Forelimb muscle (tissue), 1 donor: ENCODE results near the gene IFT43. TPM values are rescaled to one million over a fixed set of nuclear protein-coding genes. Genes with fewer than 3 reads are reported as not detected.

Experiments used
- DNase-seq: peaks from one replicate; pipeline ENCODE4 v3.0.0-alpha.2; 2013; ENCODE audit warnings: low read depth
- polyA plus RNA-seq: library from polyadenylated mRNA; unstranded; fragments of 120-200 nt; gene quantifications from one replicate; pipeline ENCODE4 v1.2.1, GENCODE V29; 2013; ENCODE audit not compliant: insufficient read length

The IFT43 gene
- 23.4 TPM for polyA plus RNA-seq

DNA sequence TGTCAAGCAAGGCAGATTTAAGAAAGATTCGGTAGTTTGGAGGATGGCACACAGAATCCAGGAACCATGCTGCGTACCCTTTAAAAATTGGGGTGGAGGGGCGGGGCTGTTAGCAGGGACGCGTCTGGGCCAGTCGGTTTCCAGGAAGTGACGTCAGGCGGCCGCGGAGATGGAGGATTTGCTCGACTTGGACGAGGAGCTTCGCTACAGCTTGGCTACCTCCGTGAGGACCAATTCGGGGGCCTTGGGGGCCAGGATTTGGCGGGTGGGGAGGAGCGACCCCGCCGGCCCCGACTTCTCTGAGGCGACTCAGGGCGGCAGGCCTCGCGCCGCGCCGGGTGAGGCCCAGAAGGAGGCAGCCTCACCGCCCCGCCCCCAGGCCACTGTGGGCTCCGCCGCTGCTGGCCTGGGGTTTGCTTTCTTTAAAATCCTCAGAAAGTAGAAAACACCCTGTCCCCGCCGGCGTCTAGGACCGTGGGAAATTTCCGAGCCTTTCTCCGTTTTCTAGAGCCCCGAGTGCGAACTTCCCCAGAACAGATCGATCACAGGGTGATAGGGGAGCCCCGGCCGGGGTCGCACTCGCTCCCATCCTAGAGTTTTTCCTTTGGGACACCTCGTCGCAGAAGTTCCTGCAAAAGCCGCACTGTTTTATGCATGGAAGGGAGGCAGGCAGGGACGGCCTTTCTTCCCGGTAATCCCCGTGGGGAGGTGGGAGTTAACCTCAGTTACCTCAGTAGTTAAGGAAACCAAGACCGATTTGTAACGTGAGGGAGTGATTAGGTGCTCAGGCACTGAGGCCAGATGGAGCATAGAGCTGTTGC, at the start of gene IFT43:
Gene IFT43, plus strand, starts transcription at position 146 of the 821 bp plus-strand sequence. Its CDS starts 24 bp downstream, at position 170.
- no peak for DNase-seq

DNA sequence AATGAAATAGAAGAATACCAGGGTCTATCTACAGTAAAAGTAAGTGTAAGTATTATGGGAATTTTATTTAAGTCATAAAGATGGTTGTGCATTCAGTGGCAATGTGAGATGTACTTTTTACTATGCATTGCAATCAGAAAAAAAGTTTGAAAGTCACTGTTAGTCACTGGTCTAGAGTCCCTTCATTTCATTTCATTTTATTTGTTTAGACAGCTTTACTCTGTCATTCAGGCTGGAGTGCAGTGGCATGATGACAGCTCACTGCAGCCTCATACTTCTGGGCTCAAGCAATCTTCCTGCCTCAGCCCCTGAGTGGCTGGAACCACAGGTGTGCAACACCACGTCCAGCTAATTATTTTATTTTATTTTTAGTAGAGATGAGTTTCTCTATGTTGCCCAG, 46.4 kb upstream of the IFT43 start:
- DNase-seq: no peak

DNA sequence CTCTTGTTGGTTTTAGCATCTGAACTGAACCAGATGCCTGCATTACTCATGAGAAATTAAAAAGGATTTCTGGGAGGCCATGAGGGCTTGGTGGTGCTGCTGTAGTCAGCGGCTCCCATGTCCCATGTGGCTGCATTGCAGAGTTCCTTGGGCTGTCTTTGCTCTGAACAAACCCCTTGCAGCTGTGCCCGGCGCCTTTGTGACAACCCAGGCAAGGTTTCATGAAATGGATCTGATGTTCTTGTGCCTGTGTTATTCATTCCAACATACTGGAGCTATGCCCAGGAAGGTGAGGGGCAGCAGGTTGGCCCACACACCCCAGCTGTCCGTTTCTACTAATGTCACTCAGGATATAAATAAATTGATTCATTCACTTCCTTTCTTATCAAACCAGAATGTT, 44.5 kb upstream of the IFT43 start:
- no peak for DNase-seq

DNA sequence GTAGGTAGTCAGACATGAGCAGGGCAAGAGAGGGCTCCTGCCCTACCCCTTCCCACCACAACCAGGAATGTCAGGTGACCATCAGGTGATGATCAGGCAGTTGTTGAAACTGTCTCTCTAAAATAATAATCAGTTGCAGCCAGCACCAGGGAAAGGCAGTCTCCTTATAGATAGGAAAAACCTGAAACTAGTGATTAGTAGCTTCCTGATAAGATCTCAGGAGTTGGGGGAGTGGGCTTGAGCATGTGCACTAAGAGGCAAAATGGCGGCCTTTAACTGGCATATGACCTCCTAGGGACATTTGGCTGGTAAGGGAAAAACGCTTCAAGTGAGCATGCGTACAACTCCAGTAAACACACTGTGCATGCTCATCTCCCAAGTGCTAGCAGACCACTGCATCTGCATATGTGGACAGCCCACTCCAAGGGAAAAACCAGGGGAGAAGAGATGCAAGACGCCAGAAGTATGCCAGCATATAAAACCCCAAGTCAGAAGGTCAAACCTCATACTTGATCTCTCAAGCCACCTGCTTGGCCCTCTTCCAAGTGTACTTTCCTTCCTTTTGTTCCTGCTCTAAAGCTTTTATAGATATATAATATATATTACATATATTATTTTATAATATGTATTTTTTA, 40.8 kb upstream of the IFT43 start:
- DNase-seq: no peak

DNA sequence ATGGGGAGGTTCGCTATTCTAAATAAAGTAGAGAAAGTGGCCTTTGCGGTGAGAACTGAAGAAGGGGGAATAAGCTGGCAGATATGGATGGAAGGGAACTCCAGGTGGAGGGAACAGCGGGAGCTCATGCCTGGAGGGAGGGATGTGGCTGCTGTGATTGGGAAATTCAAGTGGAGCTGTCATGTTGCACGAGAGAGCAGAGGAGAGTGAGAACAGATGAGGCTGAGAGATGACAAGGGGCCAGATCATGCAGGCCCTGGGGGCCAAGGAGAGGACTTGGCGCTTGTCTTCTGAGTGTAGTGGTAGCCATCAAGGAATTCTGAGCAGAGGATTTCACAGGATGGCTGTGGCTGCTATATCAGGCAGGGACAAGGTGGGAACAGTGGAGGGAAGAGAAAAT, 38.8 kb upstream of the IFT43 start:
- no peak for DNase-seq

DNA sequence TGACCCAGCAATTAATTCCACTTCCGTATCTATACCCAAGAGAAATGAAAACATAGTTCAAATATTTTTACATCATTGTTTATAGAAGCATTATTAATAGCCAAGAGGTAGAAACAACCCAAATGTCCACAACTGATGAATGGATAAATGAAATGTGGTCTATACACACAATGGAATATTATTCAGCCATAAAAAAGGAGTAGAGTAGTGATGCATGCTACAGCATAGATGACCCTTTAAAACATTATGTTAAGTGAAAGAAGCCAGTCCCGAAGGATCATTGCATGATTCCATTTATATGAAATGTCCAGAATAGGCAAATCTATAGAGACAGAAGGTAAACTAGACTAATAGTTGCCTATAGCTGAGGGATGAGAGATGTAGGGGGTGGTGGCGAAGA, 33.1 kb upstream of the IFT43 start:
- DNase-seq: no peak

DNA sequence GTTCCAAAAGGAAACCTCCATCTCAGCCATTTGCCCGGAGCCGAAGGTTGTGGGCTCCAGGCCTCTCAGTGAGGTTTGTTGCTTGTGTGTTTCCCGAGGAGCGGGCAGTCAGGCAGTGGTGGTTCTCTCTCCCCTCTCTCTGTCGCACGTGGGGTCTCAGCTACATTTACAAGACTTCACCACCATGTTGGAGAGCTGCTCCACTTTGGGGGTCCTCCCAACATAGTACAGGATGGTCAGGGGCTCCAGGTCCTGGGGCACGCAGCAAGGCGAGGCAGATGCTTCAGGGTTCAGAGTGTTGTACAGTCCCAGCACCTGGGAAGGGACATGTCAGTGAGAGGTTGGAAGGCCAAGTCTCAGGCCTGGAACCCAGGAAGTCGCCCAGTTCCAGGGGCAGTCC, 26.5 kb upstream of the IFT43 start:
- no peak for DNase-seq

DNA sequence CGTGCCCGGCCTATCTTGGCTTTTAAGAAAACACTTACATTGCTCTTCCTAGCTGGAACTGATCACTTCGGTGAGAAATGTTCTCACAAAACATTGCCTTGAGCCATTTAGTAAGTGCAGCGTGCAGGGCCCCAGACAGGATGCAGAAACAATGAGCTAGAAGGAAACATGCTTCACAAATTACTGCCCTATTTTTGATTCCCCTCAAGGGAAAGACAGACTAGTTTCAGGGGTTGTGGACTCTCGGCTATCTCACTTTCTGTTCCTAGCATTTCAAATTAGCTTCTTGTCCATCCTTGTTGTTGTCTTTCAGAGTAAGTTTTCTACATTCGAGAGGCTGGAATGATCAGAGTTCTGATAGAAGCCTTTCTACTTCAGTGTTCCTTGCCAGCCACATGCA, 25.3 kb upstream of the IFT43 start:
- no peak for DNase-seq

DNA sequence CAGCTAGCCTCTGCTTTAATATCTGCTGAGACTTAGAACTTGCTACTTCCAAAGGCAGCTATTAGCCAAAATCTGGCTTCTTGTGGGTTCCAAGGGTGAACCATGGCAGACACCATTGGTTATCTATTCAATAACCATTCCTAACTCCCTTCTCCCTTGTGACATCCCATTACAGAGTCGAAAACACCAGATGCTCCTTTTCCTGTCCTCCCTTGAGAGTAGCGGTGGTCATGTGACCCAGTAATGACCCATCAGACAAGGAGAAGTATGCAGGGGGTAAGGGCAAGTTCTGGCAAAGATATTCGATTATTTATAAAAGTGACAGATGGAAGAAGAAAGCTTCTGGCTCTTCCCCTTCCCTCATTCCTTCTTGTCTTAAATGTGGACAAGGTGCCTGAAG, 23.9 kb upstream of the IFT43 start:
- no peak for DNase-seq

DNA sequence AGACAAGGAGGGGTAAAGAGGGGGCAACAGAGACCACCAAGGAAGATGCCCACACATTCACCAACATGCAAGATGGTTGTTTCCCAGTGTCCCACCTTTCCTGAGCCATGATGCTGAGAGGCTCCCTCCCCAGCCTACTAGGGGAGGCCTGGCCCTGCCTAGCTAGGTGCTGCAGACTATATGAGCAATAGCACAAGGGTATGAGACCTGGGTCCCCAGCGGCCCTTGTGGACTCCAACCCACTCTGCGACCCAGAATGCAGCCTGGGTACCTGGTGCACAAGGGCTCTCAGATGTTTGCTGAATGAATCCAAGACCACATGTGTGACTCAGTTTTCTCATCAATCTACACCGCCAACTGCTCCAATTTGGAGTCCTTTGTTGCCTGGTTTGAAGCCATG, 17.7 kb upstream of the IFT43 start:
- no peak for DNase-seq

DNA sequence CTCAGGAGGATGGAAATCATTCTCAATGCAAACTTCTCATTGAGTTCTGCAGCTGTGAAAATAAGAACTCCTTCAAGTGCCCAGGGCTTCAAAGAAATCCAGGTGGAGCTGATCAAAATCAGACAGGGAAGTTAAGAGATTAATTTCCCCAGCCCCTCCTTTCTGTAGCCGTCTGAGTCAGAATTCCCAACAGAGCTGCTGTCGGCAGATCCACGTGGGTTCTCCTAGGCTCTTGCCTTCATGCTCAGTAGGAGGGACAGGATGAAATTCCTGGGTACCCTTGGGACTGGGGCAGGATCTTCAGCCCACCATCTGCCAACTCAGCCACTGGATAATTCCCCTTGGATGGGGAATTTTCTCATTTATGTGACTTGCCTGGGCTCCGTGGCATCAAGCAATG, 17.1 kb upstream of the IFT43 start:
- DNase-seq: no peak

DNA sequence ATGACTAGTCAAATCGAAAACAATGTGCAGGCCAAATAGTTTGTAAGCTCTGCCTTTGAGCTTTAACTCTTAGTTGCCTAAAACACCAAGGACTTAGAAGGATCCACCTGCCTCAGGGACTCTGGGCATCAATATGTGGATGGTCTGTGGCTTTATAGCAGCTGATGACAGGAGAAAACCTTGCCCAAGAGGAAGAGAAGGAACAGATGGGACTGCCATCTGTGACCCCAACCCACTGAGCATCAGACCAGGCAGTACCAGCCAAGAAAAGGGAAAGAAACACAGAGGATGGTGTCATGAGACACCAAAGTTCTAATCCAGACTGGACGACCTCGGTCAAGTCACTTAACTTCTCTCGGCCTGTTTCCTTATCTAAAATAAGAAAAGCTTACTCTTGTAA, 16.4 kb upstream of the IFT43 start:
- DNase-seq: no peak

DNA sequence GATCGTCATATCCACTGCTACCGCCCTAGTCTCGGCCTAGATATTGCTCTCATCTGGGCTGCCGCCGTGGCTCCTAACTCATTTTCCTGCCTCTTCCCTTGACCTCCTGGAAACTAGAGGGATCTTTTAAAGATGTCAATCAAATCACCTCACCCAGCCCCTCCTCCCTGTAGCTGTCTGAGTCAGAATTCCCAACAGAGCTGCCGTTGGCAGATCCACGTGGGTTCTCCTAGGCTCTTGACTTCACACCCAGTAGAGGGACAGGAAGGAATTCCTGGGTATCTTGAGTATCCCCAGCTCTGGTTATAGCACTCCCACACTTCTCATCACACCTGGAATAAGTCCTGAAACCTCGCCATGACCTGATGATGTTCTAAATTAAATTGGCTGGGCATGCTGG, 15.7 kb upstream of the IFT43 start:
- DNase-seq: no peak

DNA sequence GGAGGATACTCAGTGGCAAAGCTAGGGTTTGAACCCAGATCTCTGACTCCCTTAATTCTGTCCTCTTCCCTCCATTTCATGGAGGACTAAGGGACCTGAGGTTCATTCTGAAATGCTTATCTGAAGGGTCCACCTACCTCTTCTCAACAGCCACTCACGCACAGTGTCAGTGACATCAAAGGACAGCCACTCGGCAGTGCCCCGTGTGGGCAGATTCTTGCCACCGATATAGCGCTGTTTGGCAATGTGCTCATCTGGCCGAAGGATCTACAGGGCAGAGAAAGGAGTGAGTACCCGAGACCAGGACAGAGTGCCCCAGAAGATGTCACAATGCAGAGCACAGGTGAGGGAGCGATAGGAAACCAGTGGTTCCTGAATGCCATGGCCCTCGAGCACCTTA, 14.6 kb upstream of the IFT43 start:
- DNase-seq: no peak

DNA sequence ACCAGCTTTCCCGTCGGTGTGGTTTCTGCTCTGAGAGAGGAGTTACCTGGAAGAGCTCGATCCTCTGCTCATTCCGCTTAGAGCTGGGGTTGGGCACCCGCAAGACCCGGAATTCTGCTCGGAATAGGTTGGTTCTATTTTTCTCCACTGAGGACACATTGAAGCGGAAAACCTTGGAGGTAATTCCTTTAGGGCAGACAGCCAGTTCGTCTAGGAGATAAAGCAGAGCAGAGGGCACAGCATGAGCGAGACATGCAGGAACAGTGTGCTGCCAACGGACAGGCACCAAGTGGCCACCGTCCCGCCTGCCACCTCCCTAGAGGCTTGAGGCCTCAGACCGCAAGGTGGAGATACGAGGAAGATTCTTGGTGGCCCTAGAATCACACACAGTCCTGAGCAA, 14.1 kb upstream of the IFT43 start:
- no peak for DNase-seq

DNA sequence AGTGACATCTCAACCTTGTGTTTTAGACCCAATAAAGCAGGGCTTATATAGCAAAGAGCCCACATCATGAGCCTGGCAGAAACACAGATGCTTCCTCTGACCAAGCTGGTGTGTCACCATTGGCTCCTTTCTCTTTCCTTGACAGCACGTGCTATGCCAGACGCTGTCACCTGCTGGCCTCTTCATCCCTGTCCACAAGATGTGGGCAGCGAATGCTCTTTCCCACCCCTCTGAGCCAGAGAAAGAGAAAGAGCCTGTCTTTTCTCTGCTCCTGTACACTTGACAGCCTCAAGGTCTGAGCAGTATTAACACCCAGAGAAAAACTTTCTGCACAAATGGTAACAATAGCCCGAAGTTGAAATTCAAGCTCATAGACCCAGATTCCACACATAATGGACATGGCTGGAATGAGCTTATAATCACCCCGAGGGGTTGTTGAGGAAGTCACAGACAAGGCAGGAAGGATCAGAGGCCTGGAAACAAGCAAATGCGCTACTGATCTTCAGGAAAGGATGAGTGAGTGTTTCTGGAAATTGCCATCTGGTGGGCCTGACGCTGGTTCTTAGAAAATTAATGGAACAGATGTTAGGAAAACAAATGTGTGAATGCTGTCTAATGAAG, 12.7 kb upstream of the IFT43 start:
- DNase-seq: no peak

DNA sequence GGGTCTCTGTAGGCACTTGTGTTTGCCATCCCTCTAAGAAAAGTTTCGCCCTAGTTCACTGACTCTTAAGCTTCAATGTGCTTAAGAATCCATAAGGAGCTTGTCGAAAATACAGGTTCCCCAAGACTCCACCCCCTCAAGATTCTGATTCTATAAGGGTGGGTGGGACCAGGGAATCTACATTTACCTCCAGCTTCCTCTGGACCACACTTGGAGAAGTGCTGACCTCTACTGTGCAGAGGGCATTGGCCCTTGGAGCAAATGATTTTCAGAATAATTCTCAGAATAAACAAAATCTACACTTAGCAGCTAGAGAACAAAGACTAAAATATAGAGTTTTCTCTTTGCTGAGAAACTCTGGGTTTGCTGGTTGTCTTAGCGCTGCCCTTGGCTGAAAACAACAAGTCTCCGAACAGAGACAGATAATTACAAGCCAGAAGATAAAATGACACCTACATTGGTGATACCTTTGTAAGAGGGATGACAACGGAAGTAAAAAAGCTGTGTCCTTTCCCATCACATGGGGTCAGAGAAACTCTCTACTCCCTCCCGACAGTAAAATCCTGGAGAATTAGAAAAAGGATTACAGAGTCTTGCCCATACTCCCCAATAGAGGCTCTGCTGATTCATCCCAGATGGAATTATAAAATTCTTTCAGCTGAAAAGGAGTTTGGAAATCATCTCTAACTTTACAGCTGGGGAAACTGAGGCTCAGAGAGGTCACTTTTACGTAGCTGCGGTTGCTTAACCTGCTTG, 8.6 kb upstream of the IFT43 start:
- DNase-seq: no peak

DNA sequence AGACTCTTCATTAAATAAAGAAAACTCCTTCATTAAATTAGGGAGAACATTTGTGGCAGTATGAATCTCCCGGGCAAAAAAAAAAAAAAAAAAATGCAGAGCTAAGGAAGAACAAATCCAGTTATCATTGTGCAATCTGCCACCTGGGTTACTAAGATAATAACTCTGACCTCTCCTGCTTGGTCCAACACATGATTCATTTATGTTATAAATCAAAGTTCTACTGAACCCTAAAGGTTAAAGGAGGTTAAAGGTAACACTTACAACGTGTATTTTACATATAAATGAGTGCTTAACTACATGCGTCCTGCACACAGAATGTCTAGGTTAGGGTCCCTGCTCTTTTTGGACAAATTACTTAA, 8.0 kb upstream of the IFT43 start:
- no peak for DNase-seq

DNA sequence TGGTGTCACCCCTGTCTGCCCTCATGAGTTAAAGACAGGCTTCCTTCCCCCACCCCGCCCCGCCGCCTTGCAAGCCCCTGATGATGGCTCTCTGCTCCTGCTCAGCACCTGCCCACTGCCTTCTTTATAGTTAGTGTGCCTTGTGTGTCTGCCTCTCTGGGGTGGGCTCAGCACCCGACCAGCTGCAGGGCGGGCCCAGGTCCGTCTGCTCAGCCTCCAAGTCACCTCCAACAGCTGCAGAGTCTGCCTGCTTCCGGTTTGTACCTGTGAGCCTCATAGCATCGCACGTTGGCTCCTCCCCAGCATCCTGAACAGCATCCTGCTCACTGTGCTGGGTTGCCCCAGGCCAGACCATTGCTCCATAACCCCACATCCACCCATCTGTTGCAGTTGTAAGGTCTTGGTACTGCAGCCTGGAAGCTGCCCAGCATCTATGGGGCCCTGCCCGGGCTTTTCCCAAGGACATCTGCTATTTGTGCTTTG, 7.3 kb upstream of the IFT43 start:
- no peak for DNase-seq

DNA sequence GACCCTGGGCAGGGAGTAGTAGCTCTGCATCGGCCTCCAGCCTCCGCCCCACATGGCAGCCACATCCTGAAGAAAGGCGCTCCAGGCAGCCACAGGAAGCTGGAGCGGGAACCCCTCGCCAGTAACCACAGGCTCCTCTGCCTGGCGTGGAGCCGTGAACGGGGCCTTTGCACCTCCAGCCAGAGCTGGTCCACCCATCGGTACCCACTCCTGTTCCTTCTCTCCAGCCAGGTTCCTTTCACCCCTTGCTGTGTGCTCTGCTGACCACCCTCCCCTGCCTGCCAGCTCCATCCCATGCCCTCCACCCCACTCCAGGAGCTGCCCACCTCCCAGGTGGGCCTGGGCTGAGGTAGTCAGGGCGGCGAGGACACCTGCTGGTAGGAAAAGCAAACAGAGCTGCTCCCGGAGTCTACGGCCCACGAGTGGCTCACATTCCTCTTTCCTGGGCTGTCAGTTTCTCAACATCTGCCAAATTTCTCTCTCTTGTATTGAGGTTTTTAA, 6.4 kb upstream of the IFT43 start:
- no peak for DNase-seq

DNA sequence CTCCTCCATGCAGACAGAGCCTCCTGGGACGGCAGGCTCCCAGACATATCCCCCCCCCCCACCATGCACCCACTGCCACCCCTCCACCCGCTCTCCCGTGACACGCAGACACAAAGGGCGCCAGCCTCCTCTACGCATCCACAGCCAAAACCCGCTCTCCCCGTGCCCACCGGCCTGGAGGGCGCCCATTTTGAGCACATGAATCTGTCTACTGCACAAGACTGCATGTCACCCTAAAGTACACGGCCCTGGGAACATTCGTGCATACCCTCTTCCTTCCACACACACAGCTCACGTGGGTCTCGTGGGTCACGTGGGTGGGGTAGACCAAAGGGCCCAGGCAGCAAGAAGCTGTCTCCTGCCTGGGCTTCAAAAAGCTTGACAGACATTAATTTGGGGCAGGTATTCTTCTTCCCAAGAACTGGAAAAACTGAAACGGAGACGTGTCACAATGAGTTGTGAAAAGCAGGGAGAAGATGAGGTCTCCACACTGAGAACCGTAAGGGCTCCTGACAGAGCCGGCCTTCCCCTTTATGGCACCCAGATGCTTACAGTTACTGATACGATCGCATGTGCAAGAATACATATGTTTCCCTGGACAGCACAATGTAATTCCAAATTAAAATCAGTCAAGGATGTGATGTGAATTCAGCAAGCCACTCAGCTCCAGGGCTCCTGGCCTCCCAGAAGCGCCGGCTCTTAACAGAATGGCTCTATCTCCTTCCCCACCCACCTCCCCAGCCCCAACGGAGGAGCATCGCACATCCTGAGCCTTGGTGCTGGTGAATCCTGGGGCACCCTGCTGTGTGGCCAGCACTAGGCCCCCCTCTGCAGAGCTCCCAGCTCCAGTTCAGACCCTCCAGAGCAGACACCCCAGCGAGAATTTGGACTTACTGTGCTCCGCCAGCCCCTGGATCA, 5.7 kb upstream of the IFT43 start:
- DNase-seq: no peak
